VCaP (cell line): ENCODE data around the gene LARGE1.

Source experiments
- H3K27ac ChIP-seq: fragments of 450-650 bp; 2 replicates; pipeline ENCODE4 v1.5.1; 2017
- TF ChIP-seq, protein P1 (sequence below): fragments of 450-650 bp; conservative IDR thresholded peaks from 2 replicates; pipeline ENCODE4 v1.5.1; 2017; ENCODE audit warnings: mild to moderate bottlenecking, moderate library complexity

Gene LARGE1

DNA sequence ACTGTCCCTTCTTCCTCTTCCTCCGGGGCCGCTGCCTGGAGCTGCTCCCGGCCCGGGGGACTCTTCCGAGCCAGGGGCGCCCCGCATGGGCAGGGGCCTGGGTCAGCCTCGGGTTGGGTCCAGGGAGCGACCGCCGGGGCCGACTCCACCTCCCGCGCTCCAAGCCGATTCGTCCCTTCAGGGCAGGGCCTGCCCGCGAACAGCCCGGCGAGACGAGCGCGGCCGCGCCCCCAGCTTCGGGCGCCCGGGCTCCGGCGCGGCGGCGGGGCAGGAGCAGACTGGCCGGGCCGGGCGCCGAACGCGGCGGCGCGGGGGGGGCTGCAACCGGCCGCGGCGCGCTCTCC, at the start of gene LARGE1:
TSS of gene LARGE1 (minus strand) at position 280 of the 344 bp plus-strand sequence.
- TF ChIP-seq, protein P1, sequence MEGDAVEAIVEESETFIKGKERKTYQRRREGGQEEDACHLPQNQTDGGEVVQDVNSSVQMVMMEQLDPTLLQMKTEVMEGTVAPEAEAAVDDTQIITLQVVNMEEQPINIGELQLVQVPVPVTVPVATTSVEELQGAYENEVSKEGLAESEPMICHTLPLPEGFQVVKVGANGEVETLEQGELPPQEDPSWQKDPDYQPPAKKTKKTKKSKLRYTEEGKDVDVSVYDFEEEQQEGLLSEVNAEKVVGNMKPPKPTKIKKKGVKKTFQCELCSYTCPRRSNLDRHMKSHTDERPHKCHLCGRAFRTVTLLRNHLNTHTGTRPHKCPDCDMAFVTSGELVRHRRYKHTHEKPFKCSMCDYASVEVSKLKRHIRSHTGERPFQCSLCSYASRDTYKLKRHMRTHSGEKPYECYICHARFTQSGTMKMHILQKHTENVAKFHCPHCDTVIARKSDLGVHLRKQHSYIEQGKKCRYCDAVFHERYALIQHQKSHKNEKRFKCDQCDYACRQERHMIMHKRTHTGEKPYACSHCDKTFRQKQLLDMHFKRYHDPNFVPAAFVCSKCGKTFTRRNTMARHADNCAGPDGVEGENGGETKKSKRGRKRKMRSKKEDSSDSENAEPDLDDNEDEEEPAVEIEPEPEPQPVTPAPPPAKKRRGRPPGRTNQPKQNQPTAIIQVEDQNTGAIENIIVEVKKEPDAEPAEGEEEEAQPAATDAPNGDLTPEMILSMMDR, result no peak
- H3K27ac ChIP-seq, result peak within 1 kb of the TSS; percentile 59

DNA sequence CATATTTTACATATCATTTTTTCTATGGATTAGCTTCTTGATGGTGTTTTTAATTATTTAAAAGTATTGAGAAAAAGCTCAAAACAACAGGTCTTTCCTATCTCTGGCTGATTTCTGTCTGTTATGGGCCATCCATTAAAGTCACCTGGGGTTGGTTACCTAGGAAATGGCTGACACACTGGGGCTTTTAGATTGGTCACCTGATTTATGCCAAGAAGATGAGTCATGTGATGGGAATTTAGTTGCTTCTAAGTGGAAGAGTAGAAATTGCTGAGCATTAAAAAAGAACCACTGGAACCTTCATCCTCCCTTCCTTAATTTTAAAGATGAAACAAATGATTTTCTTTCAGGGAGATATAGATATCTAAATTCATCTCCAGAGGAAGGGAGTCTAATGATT, 48.8 kb upstream of the LARGE1 start:
- H3K27ac ChIP-seq, result no peak overlapping the region

DNA sequence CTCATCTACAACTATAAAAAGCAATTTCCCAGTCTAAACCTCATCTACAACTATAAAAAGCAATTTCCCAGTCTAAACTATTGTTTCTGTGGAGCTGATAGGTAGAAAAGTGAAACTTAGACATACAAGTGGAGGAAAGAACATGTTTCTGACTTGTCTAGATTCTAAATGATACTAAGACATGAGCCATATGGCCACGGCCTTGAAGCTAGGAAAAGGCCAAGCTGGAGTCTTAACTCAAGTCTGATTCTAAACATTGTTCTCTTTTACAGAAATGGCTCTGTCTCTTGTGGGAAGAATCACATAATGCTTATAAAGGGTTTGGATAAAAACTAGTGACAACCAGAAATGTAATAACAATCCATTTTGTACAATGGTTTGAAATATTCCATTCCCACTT, 43.8 kb upstream of the LARGE1 start:
- no peak overlapping the region for H3K27ac ChIP-seq
- TF ChIP-seq, protein P1, result no peak

More for the DNA sequence above, 48.8 kb upstream of the LARGE1 start:
- TF ChIP-seq, protein P1, result no peak

DNA sequence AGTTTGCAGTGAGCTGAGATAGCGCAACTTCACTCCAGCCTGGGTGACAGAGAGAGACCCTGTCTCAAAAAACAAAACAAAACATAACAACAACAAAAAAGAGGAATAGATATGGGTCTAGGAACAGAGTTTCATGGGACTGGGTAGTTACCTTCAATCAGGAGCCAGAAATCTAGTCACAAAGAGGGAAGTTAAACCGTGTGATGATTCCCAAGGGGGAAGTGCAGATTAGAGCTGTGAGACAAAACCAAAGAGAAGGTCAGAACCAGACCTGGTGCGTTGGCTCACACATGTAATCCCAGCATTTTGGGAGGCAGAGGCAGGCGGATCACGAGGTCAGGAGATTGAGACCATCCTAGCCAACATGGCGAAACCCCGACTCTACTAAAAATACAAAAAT, 42.1 kb upstream of the LARGE1 start:
- TF ChIP-seq, protein P1, result no peak
- H3K27ac ChIP-seq, result no peak overlapping the region

DNA sequence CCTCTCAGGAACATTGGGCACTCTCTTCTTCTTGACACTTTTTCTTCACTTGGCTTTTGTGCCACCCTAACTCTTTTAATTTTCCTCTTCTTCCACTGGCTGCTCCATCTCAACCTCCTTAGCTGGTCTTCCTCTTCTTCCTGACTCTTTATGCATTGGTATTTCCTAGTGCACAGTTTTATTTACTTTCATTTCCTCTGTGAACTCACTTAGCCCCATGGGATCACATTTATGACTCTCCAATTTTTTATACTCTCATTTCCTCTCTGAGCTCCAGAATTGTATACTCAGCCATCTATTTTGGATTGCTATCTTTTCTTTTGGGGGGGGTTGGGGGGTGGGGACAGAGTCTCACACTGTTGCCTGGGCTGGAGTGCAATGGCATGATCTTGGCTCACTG, 38.5 kb upstream of the LARGE1 start:
- TF ChIP-seq, protein P1, result no peak
- no peak overlapping the region for H3K27ac ChIP-seq

DNA sequence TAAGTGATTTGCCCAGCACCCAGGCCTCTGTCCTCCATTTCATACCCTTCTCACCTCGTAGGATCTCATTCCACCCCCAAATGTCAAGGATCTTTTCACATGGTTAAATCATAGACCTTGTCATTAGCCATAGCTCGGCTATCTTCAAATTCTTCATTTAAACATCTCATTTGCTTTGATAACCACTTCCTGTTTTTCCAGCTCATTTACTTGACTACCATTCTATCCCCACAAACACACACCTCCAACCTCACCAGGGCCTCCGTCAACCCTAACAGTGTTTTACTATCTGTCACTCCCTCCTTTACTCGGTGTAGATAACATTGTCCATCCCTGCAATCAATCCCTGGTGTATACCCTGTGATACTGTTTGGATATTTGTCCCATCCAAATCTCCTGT, 36.8 kb upstream of the LARGE1 start:
- TF ChIP-seq, protein P1, result no peak
- H3K27ac ChIP-seq, result no peak overlapping the region

DNA sequence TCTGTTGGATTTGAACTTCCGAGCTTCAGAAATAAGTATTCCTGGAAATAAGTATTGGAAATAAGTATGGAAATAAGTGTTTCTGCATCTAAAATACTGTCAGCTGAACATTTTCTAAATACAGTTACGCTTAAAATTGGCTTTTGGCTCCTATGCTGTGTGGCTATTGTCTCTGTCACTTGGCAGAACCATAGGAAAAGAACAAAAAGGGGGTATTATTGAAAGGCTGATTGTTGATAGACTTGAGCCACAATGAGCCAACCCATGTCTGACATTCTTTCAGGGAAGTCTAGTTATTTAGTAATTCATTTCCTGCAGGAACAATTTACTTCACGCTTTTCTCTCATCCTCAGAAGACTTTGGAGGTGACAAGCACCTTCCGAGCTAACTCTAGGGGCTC, 32.5 kb upstream of the LARGE1 start:
- TF ChIP-seq, protein P1, result no peak
- no peak overlapping the region for H3K27ac ChIP-seq

DNA sequence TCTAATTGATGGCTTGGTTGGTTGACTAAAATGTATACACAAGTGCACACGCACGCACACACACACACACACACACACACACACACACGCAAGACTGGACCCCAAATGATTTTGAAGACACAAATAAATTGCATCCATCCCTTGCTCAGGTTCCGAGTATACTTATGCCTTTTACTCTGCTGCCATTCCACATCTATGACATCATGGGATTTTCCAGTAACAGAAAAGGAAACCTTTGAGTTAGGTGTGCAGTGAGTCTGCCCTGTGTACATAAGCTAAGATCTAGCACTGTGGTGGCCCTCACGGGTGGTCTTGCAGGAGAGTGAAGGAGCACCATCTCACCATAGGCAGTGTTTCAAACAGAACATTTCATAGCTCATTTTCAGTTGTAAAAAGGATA, 20.5 kb upstream of the LARGE1 start:
- H3K27ac ChIP-seq, result peak overlapping the region; percentile 70; the same call in 1 of the 2 replicates
- TF ChIP-seq, protein P1, result no peak
